HEK293 (cell line): Measurements from ENCODE around the gene AURKAIP1.

Experiments used
- CTCF ChIA-PET: fragments of 350-600 bp; formaldehyde crosslinking; extraction: SDS; loops from one replicate; lab custom pipeline; 2021; ENCODE audit warnings: antibody characterized with exemption; lab: Yijun Ruan, JAX
- POLR2A ChIA-PET: fragments of 300-600 bp; formaldehyde crosslinking; extraction: SDS; loops from one replicate; lab custom pipeline; 2020; ENCODE audit warnings: antibody characterized with exemption, inconsistent platforms; lab: Yijun Ruan, JAX
- H3K27ac ChIP-seq: fragments of 200-500 bp; sonication (Bioruptor generic); 2 replicates; pipeline ENCODE4 v1.5.1; 2014; ENCODE audit warnings: low read depth, low read length, control low read depth, inconsistent platforms; ENCODE audit errors: extremely low read depth
- H3K36me3 ChIP-seq, 2 experiments: fragments of 200-500 bp in 1 of 2; sonication (Bioruptor generic) in 1 of 2; 1 replicate in 1 of 2; 2 replicates in 1 of 2; pipeline ENCODE4 v1.5.1; 2014 to 2017; ENCODE audit warnings: inconsistent platforms in 2 of 2, low read length in 2 of 2; ENCODE audit not compliant: control insufficient read depth in 2 of 2, insufficient read depth in 1 of 2
- H3K4me1 ChIP-seq: fragments of 200-500 bp; sonication (Bioruptor generic); 2 replicates; pipeline ENCODE4 v1.5.1; 2014; ENCODE audit warnings: mild to moderate bottlenecking, low read length, inconsistent platforms; ENCODE audit not compliant: control insufficient read depth, insufficient read depth
- H3K4me3 ChIP-seq: 2 replicates; pipeline ENCODE4 v1.5.1; 2011; ENCODE audit warnings: low read depth, mild to moderate bottlenecking, control low read depth, low read length, moderate library complexity
- H3K9me3 ChIP-seq: fragments of 200-500 bp; sonication (Bioruptor generic); 2 replicates; pipeline ENCODE4 v1.5.1; 2014; ENCODE audit warnings: low read depth, low read length, inconsistent platforms; ENCODE audit not compliant: control insufficient read depth, insufficient read depth
- FEZF1 ChIP-seq: fragments of 450-650 bp; formaldehyde crosslinking; IDR thresholded peaks from 2 replicates; pipeline ENCODE4 v1.5.1; 2016; ENCODE audit warnings: missing biosample characterization, missing genetic modification characterization
- KLF7 ChIP-seq: fragments of 450-650 bp; formaldehyde crosslinking; IDR thresholded peaks from 2 replicates; pipeline ENCODE4 v1.5.1; 2016; ENCODE audit warnings: missing biosample characterization, missing genetic modification characterization, borderline replicate concordance
- RBAK ChIP-seq: fragments of 450-650 bp; formaldehyde crosslinking; IDR thresholded peaks from 2 replicates; pipeline ENCODE4 v1.5.1; 2016; ENCODE audit warnings: missing biosample characterization, missing genetic modification characterization
- REPIN1 ChIP-seq: fragments of 450-650 bp; formaldehyde crosslinking; IDR thresholded peaks from 2 replicates; pipeline ENCODE4 v1.5.1; 2017; ENCODE audit warnings: missing biosample characterization, missing genetic modification characterization, low read depth
- SP2 ChIP-seq: fragments of 450-650 bp; formaldehyde crosslinking; IDR thresholded peaks from 2 replicates; pipeline ENCODE4 v1.5.1; 2016; ENCODE audit warnings: missing biosample characterization, missing genetic modification characterization
- ZBTB17 ChIP-seq: fragments of 450-650 bp; formaldehyde crosslinking; IDR thresholded peaks from 2 replicates; pipeline ENCODE4 v1.5.1; 2016; ENCODE audit warnings: missing biosample characterization, missing genetic modification characterization
- ZBTB8A ChIP-seq: fragments of 450-650 bp; formaldehyde crosslinking; IDR thresholded peaks from 2 replicates; pipeline ENCODE4 v1.5.1; 2016; ENCODE audit warnings: missing biosample characterization, missing genetic modification characterization
- ZNF112 ChIP-seq: fragments of 450-650 bp; formaldehyde crosslinking; IDR thresholded peaks from 2 replicates; pipeline ENCODE4 v1.5.0; 2017; ENCODE audit warnings: missing biosample characterization, missing genetic modification characterization
- ZNF501 ChIP-seq: fragments of 450-650 bp; formaldehyde crosslinking; IDR thresholded peaks from 2 replicates; pipeline ENCODE4 v1.5.1; 2016; ENCODE audit warnings: missing biosample characterization, missing genetic modification characterization
- ZNF510 ChIP-seq: fragments of 450-650 bp; formaldehyde crosslinking; IDR thresholded peaks from 2 replicates; pipeline ENCODE4 v1.5.1; 2018; ENCODE audit warnings: mild to moderate bottlenecking, missing genetic modification characterization, missing biosample characterization; ENCODE audit not compliant: insufficient replicate concordance
- ZNF707 ChIP-seq: fragments of 450-650 bp; formaldehyde crosslinking; IDR thresholded peaks from 2 replicates; pipeline ENCODE4 v1.5.1; 2016; ENCODE audit warnings: missing biosample characterization, missing genetic modification characterization
- ZNF747 ChIP-seq: fragments of 450-650 bp; formaldehyde crosslinking; IDR thresholded peaks from 2 replicates; pipeline ENCODE4 v1.5.1; 2016; ENCODE audit warnings: missing biosample characterization, missing genetic modification characterization
- ZSCAN16 ChIP-seq: fragments of 450-650 bp; formaldehyde crosslinking; IDR thresholded peaks from 2 replicates; pipeline ENCODE4 v1.5.1; 2016; ENCODE audit warnings: missing biosample characterization, missing genetic modification characterization
- TF ChIP-seq, protein P1 (sequence below): fragments of 450-650 bp; formaldehyde crosslinking; IDR thresholded peaks from 2 replicates; pipeline ENCODE4 v1.5.1; 2016; ENCODE audit warnings: missing biosample characterization, missing genetic modification characterization, borderline replicate concordance
- TF ChIP-seq, protein P2 (sequence below): fragments of 450-650 bp; formaldehyde crosslinking; IDR thresholded peaks from 2 replicates; pipeline ENCODE4 v1.5.1; 2017; ENCODE audit warnings: missing biosample characterization, missing genetic modification characterization

The AURKAIP1 gene

DNA sequence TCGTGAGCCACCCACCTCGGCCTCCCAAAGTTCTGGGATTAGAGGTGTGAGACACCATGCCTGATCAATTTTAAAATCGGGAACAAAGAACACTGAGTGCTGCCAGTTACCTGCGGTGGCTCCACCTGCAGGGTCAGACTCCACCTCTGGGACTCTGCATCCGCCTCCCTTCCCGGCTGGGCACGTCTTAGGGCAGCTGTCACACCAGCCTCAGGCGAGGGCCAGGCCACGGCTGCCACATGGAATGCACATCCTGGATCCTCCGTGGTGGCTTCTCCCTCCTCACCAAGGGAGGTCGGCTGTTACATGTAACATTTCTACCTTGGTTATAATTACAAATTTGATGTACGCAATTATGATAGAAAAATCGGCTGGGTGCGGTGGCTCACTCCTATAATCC is 10.7 kb downstream of the AURKAIP1 start (continued):
- TF ChIP-seq, protein P1, sequence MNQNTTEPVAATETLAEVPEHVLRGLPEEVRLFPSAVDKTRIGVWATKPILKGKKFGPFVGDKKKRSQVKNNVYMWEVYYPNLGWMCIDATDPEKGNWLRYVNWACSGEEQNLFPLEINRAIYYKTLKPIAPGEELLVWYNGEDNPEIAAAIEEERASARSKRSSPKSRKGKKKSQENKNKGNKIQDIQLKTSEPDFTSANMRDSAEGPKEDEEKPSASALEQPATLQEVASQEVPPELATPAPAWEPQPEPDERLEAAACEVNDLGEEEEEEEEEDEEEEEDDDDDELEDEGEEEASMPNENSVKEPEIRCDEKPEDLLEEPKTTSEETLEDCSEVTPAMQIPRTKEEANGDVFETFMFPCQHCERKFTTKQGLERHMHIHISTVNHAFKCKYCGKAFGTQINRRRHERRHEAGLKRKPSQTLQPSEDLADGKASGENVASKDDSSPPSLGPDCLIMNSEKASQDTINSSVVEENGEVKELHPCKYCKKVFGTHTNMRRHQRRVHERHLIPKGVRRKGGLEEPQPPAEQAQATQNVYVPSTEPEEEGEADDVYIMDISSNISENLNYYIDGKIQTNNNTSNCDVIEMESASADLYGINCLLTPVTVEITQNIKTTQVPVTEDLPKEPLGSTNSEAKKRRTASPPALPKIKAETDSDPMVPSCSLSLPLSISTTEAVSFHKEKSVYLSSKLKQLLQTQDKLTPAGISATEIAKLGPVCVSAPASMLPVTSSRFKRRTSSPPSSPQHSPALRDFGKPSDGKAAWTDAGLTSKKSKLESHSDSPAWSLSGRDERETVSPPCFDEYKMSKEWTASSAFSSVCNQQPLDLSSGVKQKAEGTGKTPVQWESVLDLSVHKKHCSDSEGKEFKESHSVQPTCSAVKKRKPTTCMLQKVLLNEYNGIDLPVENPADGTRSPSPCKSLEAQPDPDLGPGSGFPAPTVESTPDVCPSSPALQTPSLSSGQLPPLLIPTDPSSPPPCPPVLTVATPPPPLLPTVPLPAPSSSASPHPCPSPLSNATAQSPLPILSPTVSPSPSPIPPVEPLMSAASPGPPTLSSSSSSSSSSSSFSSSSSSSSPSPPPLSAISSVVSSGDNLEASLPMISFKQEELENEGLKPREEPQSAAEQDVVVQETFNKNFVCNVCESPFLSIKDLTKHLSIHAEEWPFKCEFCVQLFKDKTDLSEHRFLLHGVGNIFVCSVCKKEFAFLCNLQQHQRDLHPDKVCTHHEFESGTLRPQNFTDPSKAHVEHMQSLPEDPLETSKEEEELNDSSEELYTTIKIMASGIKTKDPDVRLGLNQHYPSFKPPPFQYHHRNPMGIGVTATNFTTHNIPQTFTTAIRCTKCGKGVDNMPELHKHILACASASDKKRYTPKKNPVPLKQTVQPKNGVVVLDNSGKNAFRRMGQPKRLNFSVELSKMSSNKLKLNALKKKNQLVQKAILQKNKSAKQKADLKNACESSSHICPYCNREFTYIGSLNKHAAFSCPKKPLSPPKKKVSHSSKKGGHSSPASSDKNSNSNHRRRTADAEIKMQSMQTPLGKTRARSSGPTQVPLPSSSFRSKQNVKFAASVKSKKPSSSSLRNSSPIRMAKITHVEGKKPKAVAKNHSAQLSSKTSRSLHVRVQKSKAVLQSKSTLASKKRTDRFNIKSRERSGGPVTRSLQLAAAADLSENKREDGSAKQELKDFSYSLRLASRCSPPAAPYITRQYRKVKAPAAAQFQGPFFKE (tag by site-specific recombination): no peak
- TF ChIP-seq REPIN1 (tag by site-specific recombination) (no peak), ZNF112 (tag by site-specific recombination) (no peak), ZNF501 (tag by site-specific recombination) (no peak), ZNF747 (tag by site-specific recombination) (no peak), FEZF1 (tag by site-specific recombination) (no peak), ZBTB8A (tag by site-specific recombination) (no peak), KLF7 (tag by site-specific recombination) (no peak), ZNF510 (no peak), ZNF707 (no peak)

GRCh38 chr1:1361982-1362423 is 13.0 kb downstream of the AURKAIP1 start:
- Histone ChIP-seq H3K9me3 (no peaks in the 10 kb centered on the region), H3K36me3 (no peaks in the 10 kb centered on the region), H3K27ac (0 out of 2 replicates have a peak overlapping the region, but pooled peaks have one; percentile 4), H3K4me3 (no peak overlapping the region), H3K4me1 (no peaks in the 10 kb centered on the region)
- POLR2A ChIA-PET: no interaction called here
- TF ChIP-seq SP2: 0 out of 2 replicates have a peak, but pooled peaks have one; percentile 24
- TF ChIP-seq, protein P2, sequence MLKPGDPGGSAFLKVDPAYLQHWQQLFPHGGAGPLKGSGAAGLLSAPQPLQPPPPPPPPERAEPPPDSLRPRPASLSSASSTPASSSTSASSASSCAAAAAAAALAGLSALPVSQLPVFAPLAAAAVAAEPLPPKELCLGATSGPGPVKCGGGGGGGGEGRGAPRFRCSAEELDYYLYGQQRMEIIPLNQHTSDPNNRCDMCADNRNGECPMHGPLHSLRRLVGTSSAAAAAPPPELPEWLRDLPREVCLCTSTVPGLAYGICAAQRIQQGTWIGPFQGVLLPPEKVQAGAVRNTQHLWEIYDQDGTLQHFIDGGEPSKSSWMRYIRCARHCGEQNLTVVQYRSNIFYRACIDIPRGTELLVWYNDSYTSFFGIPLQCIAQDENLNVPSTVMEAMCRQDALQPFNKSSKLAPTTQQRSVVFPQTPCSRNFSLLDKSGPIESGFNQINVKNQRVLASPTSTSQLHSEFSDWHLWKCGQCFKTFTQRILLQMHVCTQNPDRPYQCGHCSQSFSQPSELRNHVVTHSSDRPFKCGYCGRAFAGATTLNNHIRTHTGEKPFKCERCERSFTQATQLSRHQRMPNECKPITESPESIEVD: no peak
- TF ChIP-seq ZBTB17 (tag by site-specific recombination): peak; percentile 92
- CTCF ChIA-PET: interaction anchor here (0.9 kb wide), 1 partner anchor 12 kb away, joined by 3 read pairs; no protein-coding TSS in a partner anchor

GRCh38 chr1:1361233-1361981 is 13.6 kb downstream of the AURKAIP1 start:
- ChIA-PET CTCF (no interaction called here), POLR2A (no interaction called here)
- Histone ChIP-seq H3K27ac (0 out of 2 replicates have a peak overlapping the region, but pooled peaks have one; percentile 4), H3K36me3 (no peaks in the 10 kb centered on the region), H3K9me3 (no peaks in the 10 kb centered on the region), H3K4me3 (no peak overlapping the region), H3K4me1 (no peaks in the 10 kb centered on the region)
- no peak for TF ChIP-seq SP2
- no peak for TF ChIP-seq RBAK (tag by site-specific recombination)
- peak; percentile 83 for TF ChIP-seq ZSCAN16 (tag by site-specific recombination)
